Stimulated activated CD4-positive, alpha-beta T cell treated with anti-CD3 and anti-CD28 coated beads, Interleukin-2, amount 100 ng/mL, for 48 hours (primary cell): Measurements from ENCODE around the gene LHX3.
"Not testable (repeated sequence)": the region's sequence is repeated elsewhere in the genome, so short reads cannot be mapped to it uniquely, and the experiment has no call there.

Experiments
- DNase-seq, 2 donors: peaks; one replicate each; pipeline ENCODE4 v3.0.0-alpha.2; 2020

LHX3 gene

DNA sequence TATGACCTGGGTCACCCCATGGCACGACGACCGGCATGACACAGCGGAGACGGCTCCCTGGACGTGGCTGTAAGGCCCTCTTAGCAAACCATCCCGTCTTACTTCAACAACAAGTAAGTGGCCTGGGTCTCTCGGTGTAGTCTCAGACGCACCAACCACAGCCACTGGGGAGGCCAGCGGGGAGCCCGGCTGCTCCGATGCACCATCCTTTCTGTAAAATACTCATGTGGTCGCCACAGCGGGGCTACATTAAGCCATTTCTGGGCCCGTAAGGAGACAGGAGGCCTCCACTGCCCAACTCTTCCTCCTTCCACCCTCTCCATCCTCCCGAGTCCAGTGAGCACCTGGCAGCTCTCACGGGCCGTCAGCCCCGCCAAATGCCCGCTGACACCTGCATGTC, 36.0 kb upstream of the LHX3 start:
- no peak for DNase-seq

DNA sequence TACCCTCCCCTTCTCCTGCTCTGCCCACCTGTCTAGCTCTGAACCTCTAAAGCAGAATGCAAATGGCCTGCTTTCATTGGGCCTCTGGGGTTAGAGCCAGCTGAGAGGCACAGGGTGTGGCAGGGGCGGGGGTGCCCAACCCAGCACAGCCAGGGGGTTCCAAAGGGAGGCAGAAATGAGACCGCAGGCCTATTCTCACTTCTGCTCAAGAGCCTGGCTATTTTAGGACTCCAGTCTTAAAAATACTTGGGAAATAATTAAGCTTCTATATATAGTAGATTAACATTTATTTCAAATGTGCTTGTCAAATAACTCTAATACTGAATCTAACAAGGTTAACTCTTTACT, 35.0 kb upstream of the LHX3 start:
- DNase-seq = no peak

DNA sequence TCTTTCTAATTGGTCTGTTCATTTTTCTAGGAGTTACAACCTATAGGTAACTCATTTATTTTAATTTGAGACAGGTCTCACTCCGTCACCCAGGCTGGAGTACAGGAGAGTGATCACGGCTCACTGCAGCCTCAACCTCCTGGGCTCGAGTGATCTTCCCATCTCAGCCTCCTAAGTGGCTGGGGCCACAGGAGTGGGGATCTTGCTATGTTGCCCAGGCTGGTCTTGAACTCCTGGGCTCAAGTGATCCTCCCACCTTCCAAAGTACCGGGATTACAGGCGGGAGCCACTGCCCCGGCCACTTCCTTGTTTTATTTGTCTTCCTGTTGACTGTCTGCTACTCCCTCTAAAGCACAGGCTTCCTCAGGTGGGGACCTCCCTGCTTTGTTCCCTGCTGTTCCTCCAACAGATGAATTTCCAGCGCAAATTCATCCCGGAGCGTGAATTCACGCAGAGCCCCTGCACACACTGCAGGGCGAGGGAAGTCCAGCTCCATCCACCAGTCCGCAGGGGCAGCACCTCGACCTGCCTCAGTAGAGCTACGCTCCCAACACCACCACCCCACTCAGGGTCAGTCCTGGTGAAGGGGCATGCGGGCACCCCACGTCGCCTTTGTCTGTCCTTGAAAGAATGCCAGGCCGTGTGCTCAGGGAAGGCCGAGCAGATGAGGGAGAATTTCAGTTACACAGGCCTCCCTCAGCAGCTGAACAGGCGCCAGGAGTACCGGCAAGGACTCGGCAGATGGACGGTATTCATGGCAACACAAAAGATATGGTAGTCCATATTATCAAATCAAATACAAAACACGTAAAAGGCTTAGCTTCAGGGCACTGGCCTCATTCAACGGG, 34.4 kb upstream of the LHX3 start:
- DNase-seq = no peak

DNA sequence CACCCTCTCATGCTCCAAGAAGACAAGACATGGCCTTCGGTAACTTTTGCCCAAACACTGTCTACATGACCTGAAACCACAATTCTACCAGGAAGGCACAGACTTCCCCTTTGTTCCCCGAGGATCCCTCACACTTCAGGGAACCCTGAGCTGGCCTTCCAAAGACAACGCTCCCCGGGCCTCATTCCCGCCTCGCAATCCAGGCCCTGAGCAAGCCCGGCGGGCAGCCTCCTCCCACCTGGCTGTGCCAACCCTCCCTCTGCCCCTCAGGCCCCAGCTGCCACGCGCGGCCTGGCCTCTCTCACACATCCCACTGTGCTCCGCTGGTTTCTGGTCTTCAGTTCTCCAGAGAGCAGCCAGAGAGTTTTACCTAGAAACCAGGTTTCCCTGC, 33.4 kb upstream of the LHX3 start:
- no peak for DNase-seq

DNA sequence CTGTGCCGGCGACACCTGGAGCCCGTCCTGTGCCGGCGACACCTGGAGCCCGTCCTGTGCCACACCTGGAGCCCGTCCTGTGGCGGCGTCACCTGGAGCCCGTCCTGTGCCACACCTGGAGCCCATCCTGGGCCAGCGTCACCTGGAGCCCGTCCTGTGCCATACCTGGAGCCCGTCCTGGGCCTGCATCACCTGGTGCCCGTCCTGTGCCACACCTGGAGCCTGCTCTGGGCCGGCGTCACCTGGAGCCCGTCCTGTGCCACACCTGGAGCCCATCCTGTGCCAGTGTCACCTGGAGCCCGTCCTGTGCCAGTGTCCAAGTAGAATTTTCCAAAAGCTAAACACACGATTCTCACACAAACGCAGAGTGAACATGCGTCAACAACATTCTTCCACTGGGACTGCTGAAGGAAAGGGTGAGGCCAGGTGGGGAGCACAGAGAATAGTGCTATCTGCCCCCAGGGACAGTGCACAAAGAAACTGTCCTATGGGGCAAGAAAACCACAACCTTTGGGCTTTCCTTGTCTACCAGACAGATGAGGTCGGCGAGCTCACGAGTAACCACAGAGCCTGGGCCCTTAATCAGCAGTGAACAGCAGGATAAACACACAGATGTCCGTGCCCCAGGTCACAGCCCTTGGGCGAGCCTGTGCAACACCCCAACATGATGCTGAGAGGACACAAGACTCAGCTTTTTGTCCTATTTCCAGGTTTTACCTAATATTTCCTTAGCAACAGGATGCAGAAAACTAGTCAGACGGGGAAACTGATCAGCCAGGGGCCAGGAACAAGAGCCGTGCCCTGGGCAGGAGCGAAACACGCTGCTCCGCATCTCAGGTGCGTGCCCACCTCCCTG, 32.8 kb upstream of the LHX3 start:
- no peak for DNase-seq

DNA sequence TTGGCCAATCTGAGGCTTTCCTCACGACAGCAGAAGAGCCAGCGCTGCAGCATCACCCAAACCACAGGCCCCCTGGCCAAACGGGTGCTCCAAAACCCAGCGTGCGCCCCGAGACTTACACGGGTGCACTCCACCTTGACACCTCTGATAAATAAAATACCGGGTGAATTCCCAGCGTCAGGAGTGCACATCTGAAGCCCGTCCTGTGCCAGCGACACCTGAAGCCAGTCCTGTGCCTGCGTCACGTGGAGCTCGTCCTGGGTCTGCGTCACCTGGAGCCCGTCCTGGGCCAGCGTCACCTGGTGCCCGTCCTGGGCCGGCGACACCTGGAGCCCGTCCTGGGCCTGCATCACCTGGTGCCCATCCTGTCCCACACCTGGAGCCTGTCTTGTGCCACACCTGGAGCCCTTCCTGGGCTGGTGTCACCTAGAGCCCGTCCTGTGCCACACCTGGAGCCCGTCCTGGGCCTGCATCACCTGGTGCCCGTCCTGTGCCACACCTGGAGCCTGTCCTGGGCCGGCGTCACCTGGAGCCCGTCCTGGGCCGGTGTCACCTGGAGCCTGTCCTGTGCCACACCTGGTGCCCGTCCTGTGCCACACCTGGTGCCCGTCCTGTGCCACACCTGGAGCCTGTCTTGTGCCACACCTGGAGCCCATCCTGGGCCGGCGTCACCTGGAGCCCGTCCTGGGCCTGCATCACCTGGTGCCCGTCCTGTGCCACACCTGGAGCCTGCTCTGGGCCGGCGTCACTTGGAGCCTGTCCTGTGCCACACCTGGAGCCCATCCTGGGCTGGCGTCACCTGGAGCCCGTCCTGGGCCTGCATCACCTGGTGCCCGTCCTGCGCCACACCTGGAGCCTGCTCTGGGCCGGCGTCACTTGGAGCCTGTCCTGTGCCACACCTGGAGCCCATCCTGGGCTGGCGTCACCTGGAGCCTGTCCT, 31.8 kb upstream of the LHX3 start:
- not testable (repeated sequence) for DNase-seq

DNA sequence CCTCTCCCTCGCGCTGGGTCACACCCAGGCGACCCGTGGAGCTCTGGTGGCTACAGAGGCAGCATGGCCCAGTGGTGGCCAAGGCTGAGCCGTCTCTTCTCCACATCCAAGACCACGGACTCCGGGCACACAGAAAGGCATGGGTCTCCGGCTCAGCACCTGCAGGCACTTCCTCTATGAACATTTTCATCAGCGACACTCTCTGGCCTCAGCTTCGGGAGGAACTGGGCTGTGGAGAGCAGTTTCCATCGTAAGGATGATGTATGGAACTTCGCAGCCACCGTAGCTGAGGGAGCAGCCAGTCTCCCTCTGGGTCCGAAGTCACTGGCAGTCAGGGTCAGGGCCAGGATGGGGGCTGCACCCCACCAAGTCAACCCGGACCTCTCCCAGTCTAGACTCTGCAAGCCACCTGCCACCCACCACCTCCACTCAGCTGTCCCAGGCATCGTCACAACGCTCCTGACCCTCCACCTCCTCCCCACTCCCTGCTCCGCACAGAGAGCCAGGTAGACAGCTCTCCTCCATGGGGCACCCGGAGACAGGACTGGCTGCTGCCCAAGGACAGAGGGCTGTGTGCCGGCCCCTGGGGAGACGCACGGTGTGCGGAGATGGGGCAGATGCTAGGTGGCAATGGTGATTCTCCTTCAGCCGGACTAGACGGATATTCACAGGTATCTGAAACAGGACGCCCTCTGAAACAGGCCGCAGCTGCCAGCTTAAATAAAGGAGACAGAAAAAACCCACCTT, 31.0 kb upstream of the LHX3 start:
- DNase-seq = no peak

DNA sequence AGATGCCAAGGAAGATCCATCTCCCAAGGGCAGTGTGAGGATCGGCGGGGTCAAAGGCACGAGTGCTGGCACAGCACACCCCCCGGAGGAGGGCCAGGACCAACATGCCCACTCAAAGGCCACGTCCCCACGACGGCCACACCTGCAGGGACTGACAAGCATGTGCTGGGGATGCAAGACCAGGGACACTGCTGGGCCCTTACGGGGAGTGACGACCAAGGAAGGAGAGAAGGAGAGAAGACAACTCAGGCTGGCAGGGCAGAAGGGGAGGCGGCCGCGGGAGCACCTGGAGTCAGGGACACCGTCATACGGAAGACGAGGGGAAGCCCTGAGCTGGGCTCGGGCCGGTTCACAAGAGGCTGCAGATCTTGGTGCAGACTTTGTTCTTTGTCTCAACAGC, 30.2 kb upstream of the LHX3 start:
- no peak for DNase-seq

DNA sequence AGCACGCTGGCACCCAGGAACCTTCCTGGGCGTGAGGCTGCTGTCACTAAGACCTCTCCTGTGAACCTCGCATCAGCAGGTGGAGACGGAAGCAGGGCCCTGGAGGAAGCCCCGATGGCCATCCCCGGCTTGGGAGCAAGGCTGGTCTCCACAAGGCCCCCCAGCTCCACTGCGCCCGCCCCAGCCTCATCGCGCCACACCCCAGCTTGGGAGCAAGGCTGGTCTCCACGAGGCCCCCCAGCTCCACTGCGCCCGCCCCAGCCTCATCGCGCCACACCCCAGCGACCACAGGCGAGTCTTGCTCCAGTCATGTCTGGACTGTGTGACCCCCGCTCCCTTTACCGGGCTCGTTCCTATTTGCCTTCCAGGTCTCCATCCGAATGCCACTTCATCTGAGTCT, 29.7 kb upstream of the LHX3 start:
- no peak for DNase-seq

DNA sequence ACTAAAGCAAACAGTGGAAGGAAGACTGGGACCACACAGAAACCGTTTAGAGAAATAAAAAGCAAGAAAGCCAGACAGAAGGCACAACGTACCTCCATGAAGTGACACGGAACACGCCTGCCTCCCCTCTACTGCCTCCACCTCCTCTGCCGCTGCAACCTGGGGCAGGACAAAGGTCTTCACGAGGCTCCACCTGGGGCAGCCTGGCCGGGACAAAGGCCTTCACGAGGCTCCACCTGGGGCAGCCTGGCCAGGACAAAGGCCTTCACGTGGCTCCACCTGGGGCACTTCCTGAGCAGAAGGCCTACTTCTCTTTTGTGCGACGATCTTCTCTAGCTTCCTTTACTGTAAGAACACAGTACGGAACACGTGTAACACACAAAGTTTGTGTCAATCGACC, 28.9 kb upstream of the LHX3 start:
- no peak for DNase-seq

DNA sequence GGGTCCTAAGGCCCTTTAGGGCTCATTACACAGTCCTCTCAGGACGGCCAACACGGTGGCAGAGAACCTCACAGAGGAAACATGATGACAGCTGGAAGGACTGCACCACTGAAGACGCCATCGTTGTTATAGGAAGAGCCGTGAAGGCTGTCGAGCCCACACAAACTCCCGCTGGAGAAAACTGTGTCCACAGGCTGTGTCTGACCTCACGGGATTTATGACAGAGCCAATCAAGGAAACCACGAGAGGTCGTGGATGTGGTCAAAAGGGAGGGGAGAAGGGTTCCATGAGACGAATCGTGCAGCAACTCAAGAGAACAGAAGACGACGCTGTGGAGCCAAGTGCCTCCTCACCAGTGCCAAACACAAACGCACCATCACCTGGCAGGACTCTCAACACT, 28.5 kb upstream of the LHX3 start:
- no peak for DNase-seq

DNA sequence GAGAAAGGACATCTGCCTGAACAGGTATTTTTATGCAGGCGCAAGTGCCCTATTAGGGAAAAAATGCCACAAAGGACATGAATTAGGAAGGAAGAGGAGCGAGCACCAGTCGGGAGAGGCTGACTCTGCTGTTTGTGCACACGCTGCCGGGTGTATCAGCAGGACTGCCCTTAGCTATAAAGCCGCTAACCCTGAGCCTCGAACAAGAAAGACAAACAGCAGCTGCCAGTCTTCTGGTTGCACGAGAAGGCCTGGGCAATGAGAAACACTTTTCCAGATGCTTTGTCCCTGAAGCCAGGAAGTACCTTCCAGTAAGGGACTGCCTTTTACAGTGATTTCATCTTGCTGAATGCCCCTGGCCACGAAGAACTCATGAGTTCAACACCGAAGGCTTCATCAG, 28.0 kb upstream of the LHX3 start:
- no peak for DNase-seq

DNA sequence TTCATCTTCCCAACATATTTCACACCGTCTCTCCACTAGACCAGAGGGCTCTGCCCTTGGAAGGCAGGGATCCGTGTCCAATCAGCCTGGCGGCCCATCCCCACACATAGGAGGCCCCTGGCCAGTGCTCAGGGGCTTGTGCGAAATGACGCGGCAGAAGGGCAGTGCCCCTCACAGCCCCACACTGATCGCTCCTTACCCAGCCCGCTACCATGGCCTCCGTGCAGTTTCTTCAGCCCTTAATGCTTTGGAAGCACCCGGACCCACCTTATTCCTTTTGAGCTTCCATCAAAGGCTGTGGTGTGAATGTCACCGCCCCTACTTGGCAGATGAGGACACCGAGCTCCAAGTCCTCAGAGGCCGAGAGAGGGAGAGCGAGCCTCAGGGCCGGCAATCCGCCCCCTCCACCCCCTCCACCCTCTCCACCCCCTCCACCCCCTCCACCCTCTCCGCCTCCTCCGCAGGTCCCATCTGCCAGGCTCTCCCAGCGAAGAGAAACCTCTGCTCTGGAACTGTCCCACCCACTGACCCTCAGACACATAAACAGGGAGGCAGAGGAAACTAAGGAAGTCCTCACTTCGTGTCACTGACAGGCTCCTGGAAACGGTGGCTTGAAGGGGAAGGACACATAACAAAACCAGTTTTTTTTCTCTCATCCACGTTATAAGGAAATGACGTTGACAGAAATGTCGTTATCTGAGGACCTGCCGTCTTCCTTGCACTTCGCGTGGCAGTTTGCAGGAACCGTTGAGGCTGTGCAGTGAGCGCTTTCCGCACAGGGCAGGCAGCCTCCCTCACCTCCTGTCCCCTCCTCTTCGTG, 26.8 kb upstream of the LHX3 start:
- no peak for DNase-seq

DNA sequence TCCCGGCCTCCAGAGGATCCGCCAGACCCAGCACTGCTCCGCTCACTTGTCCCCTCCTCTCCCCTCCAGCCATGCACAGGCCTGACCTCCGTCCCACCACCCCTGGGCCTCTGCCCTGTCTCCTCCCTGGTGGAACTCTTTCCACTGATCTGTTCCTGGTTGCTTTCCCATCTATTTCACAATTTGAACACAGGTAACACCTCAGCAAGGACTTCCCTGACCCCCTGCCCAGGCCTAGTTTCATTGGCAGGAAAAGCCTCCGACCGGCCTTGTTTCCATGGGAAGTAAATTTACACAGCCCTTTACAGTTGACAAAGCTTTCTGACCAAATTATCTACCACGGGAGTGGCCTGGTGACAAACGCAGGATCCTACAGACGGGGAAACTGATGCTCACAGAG, 25.8 kb upstream of the LHX3 start:
- DNase-seq = no peak

DNA sequence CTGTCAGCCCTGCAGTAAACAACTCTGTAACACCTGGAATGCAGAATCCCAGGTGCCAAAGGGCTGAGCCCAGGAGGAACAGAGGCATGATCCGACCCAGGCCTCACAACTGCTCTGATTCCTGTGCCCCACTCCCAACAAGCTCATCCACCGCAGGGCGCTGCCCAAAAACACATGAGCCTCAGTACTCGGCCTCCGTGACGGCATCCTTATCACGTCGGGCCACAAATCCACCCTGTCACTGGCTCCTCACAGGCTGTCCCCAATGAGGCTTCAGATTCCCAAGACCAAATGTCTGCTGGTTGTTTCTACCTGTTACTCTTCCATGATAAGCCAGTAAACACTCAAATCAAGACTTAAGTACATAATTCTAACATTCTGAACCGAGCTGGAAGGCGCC, 25.4 kb upstream of the LHX3 start:
- DNase-seq = no peak

DNA sequence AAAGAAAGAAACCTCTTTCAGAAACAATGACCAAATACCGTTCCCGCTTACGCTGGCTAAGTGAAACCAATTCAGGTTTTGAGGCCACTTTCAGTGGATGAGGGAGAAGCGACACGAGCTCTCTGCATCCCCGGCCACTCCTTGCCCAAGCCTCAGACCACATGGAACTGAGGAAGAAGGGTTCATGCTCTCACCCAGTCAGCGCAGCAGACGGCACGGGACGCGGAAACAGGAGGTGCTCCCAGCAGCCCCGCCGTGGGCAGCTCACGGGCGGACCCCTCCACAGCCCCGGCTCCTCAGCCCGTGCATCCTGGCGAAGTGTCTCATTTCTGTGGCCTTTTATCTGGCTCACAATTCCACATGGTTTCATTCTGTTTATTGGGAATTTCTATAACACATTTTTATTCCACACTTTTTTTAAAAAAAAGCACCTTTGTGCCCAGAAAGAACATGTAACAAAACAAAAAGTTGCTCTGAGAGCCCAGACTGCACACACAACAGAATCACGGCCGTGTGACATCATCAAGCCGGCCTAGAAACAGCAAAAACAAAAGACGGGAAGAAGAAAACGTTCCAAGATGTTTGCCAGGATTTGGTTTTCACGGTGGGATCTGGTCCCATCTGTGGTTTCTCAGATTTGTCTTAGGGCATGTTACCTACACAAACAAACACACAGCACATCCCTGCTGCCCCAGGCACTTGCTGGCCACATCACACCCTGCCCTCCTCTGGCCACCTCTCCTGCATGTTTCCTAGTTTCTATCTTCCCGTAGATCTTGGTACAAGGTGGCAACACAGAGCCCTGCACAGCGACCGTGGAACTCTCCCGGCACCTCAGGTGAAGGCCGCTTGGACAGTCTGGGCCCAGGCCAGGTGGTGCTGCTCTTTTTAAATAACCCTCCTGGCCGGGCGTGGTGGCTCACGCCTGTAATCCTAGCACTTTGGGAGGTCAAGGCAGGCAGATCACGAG, 24.5 kb upstream of the LHX3 start:
- no peak for DNase-seq

DNA sequence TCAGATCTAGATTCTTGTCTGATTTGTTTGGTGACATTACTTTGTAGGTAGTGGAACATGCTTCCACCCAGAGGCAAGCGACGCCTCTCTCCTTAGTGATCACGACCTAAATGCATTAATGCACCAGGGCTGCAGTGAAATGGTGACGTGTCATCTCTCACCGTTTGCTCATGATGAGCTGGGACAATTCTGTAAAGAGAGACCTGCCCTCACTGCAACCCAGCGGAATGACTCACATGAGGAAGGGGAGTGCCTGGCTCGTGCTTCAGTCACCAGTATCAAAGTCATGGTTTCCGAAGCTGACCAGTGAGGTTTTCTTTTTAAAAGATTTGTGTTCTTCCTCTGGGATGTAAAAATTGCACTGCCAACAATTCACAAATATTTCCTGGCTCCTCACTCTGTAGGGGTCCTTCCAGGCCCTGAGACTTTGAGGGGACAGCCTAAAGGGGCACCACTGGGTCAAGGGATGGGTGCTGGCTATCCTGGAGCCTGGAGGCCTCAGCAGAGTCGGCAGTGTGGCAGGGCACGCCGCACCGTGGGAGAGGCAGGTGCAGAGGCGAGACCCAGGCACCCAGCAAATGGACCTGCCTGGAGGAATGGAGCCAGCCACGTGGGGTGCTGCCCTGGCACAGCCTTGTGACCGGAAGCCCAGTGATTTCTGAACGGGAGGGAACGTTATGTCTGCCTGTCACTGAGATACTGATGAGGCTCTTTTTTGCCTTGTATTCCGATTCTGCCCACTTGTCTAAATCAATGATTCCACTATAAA, 23.4 kb upstream of the LHX3 start:
- no peak for DNase-seq

DNA sequence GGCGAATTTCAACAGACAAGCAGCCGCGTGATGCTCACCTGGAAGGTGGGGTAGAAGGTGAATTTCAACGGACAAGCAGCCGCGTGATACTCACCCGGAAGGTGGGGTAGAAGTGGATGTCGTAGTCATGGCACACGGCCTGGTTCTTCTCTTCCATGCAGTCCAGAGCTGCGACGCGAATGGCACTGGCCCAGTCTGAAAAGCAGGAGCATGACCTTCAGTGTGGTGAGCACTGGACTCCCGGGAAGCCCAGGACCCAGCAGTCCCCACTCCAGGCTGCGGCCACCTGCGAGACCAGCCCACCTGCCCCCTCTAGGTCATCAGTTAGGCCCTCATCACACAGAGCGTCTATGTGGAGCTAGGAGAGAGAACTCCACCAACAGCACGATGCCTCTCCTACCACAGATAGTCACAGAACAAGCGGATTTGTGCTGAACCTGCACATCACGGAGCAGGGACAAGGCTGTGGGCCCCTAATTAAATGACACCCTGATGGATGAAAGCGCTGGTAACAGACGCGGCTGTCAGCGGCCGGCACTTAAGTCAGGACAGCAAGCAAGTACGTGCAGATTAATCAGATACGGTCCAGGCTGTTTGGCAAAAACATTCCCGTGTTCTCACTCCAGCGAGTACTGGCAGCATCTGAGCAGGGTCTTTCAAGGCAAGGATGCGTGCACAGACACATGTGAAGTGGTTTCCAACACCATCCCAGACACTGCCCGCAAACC, 21.9 kb upstream of the LHX3 start:
- DNase-seq = no peak
